Endothelial cell of umbilical vein (primary cell): Measurements from ENCODE around the gene CD300LB. TPM values are rescaled to one million over a fixed set of nuclear protein-coding genes. Genes with fewer than 3 reads are reported as not detected.

Source experiments
- BruUV-seq: library from RNA; stranded (reverse); fragments of 400-500 nt; replicated peaks from 2 replicates; lab custom pipeline; 2021; lab: Mats Ljungman, UMichigan
- CTCF ChIA-PET: fragments of 300-600, 350-600 bp; sonication (Branson Sonifier 250); formaldehyde crosslinking; loops from one replicate; lab custom pipeline; 2021; ENCODE audit warnings: antibody characterized with exemption, inconsistent platforms; lab: Charles Lee
- POLR2A ChIA-PET: fragments of 300-600, 350-600 bp; sonication (Branson Sonifier 250); formaldehyde crosslinking; loops from one replicate; lab custom pipeline; 2021; ENCODE audit warnings: antibody characterized with exemption, inconsistent platforms; lab: Charles Lee
- DNase-seq: peaks from one replicate; pipeline ENCODE4 v3.0.0-alpha.2; 2011; ENCODE audit warnings: low read depth, low spot score
- FAIRE-seq: peaks from 2 replicates; lab custom pipeline; 2011; peaks lifted over from hg19 to GRCh38; lab: Jason Lieb, UNC
- H2AFZ ChIP-seq: 2 replicates; pipeline ENCODE4 v1.6.0; 2012; ENCODE audit warnings: low read depth, low read length, control low read depth, inconsistent platforms
- H3K27ac ChIP-seq: 2 replicates; pipeline ENCODE4 v1.5.1; 2011; ENCODE audit warnings: low read depth, mild to moderate bottlenecking, control low read depth, low read length, moderate library complexity; ENCODE audit not compliant: insufficient read depth
- H3K27me3 ChIP-seq, 2 experiments: 2 replicates each; pipeline versions ENCODE4 v1.6.0 to v1.6.1; 2011; ENCODE audit warnings: low read length in 2 of 2, mixed read lengths in 1 of 2; ENCODE audit not compliant: control insufficient read depth in 2 of 2, insufficient read depth in 2 of 2
- H3K36me3 ChIP-seq, 2 experiments: 2 replicates in 1 of 2; 3 replicates in 1 of 2; pipeline ENCODE4 v1.5.1; 2011; ENCODE audit warnings: low read length in 2 of 2, mild to moderate bottlenecking in 1 of 2, moderate library complexity in 1 of 2; ENCODE audit not compliant: control insufficient read depth in 2 of 2, insufficient read depth in 2 of 2; ENCODE audit errors: extremely low read depth in 1 of 2
- H3K4me1 ChIP-seq: 3 replicates; pipeline ENCODE4 v1.5.1; 2011; ENCODE audit warnings: mild to moderate bottlenecking, low read length; ENCODE audit not compliant: control insufficient read depth, insufficient read depth; ENCODE audit errors: extremely low read depth
- H3K4me2 ChIP-seq: 2 replicates; pipeline ENCODE4 v1.6.1; 2011; ENCODE audit warnings: low read length, control low read depth, mixed read lengths; ENCODE audit not compliant: insufficient read depth
- H3K4me3 ChIP-seq, 3 experiments: fragments of 200-600 bp in 1 of 3; sonication (generic), shearing (Covaris generic) in 1 of 3; replicated peaks in 1 of 3; 2 replicates each; pipeline ENCODE4 v1.5.1; 2011 to 2016; ENCODE audit warnings: control low read depth in 3 of 3, low read length in 3 of 3, mild to moderate bottlenecking in 2 of 3, inconsistent platforms in 1 of 3, low read depth in 1 of 3, moderate library complexity in 1 of 3; ENCODE audit not compliant: insufficient read depth in 1 of 3
- H3K79me2 ChIP-seq: 2 replicates; pipeline ENCODE4 v1.6.0; 2012; ENCODE audit warnings: low read length, inconsistent platforms; ENCODE audit not compliant: control insufficient read depth, insufficient read depth
- H3K9ac ChIP-seq: replicated peaks from 2 replicates; pipeline ENCODE3; 2011; ENCODE audit warnings: low read length, control low read depth; ENCODE audit not compliant: insufficient read depth; ENCODE audit errors: extremely low read depth
- H3K9me1 ChIP-seq: replicated peaks from 3 replicates; pipeline ENCODE4 v1.6.0; 2011; ENCODE audit warnings: mild to moderate bottlenecking, low read length; ENCODE audit not compliant: control insufficient read depth, insufficient read depth; ENCODE audit errors: extremely low read depth
- H3K9me3 ChIP-seq: replicated peaks from 2 replicates; pipeline ENCODE4 v1.5.1; 2012; ENCODE audit warnings: low read length, inconsistent platforms; ENCODE audit not compliant: control insufficient read depth, insufficient read depth
- H4K20me1 ChIP-seq: replicated peaks from 2 replicates; pipeline ENCODE3; 2011; ENCODE audit warnings: mild to moderate bottlenecking, low read length; ENCODE audit not compliant: control insufficient read depth, insufficient read depth; ENCODE audit errors: extremely low read depth
- CTCF ChIP-seq, 2 donors: IDR thresholded peaks; 1 replicate in 1 of 2; 2 replicates in 1 of 2; pipeline ENCODE4 v1.5.1; 2011; ENCODE audit warnings: low read length in 2 of 2, mild to moderate bottlenecking in 2 of 2, moderate library complexity in 2 of 2, control low read depth in 1 of 2, inconsistent platforms in 1 of 2, low read depth in 1 of 2; ENCODE audit not compliant: insufficient read depth in 1 of 2; ENCODE audit errors: extremely low read depth in 1 of 2
- EZH2 ChIP-seq: IDR thresholded peaks from 2 replicates; pipeline ENCODE4 v1.6.1; 2012; ENCODE audit warnings: borderline replicate concordance, low read depth, mild to moderate bottlenecking, moderate library complexity, low read length, inconsistent platforms; ENCODE audit not compliant: severe bottlenecking
- FOS ChIP-seq: IDR thresholded peaks from 2 replicates; pipeline ENCODE4 v1.6.1; 2011; ENCODE audit warnings: mild to moderate bottlenecking, low read length, moderate library complexity, borderline replicate concordance; ENCODE audit not compliant: insufficient read depth
- GATA2 ChIP-seq: IDR thresholded peaks from 2 replicates; pipeline ENCODE4 v1.7.0; 2011; ENCODE audit warnings: low read depth, mild to moderate bottlenecking, moderate library complexity, mixed read lengths, low read length; ENCODE audit not compliant: insufficient read length, insufficient read depth
- JUN ChIP-seq: IDR thresholded peaks from 2 replicates; pipeline ENCODE4 v1.6.1; 2011; ENCODE audit warnings: borderline replicate concordance, low read depth; ENCODE audit not compliant: insufficient read length, insufficient read depth
- MYC ChIP-seq: IDR thresholded peaks from one replicate; pipeline ENCODE4 v1.6.1; 2011; ENCODE audit warnings: mild to moderate bottlenecking, low read depth, low read length
- POLR2A ChIP-seq: IDR thresholded peaks from 2 replicates; pipeline ENCODE4 v1.6.1; 2012; ENCODE audit warnings: low read depth, mild to moderate bottlenecking, control low read depth, low read length
- POLR2AphosphoS5 ChIP-seq: IDR thresholded peaks from 2 replicates; pipeline ENCODE4 v1.6.1; 2012; ENCODE audit warnings: low read depth, mild to moderate bottlenecking, control low read depth, low read length, moderate library complexity; ENCODE audit not compliant: insufficient read depth
- dilution Hi-C: fragments of 300-500 bp; cut with MboI; formaldehyde crosslinking; loops from one replicate; pipeline ENCODE4 v1.15.0; 2019; ENCODE audit warnings: low sequenced_read_pairs; ENCODE audit not compliant: extremely low pct_ligation_motif_present
- intact Hi-C: fragments of 100-400 bp; cut with micrococcal nuclease; formaldehyde crosslinking; loops from one replicate; pipeline ENCODE4 v1.10.0; 2022
- polyA plus RNA-seq, 4 experiments: library from polyadenylated mRNA; depleted of rRNA in 3 of 4; stranded (reverse) in 3 of 4; unstranded in 1 of 4; fragments of >200 nt; gene quantifications; 2 replicates each; pipeline versions ENCODE4 v1.2.1 to v1.2.3, GENCODE V29; 2011 to 2012; ENCODE audit warnings: missing spikeins in 1 of 4
- total RNA-seq: library from RNA; stranded (reverse); gene quantifications from 2 replicates; pipeline ENCODE4 v1.2.3, GENCODE V29; 2021
- TF ChIP-seq, protein P1 (sequence below): IDR thresholded peaks from 2 replicates; pipeline ENCODE4 v1.6.1; 2011; ENCODE audit not compliant: insufficient read depth, insufficient read length

Gene CD300LB
- total and polyA plus RNA-seq, 2 donors (not counting 3 experiments of a cell fraction or from before 2014, with no cell fraction given) = not detected

GRCh38 chr17:74543891-74544760 lies 12.9 kb upstream of the CD300LB start:
- H3K9ac ChIP-seq = no peak overlapping the region
- dilution Hi-C loops = no loop called here
- FAIRE-seq = no peak
- H3K36me3 ChIP-seq = no peaks in the 10 kb centered on the region
- no peak for DNase-seq
- intact Hi-C loops = no loop called here
- H3K4me2 ChIP-seq = no peak overlapping the region
- H3K9me3 ChIP-seq = no peaks in the 10 kb centered on the region
- no TSS peak for BruUV-seq
- H2AFZ ChIP-seq = no peak overlapping the region
- H3K9me1 ChIP-seq = no peaks in the 10 kb centered on the region
- no peak overlapping the region for H3K4me3 ChIP-seq
- H3K4me1 ChIP-seq = no peaks in the 10 kb centered on the region
- CTCF ChIA-PET = no interaction called here
- H3K27me3 ChIP-seq = no peaks in the 10 kb centered on the region
- POLR2A ChIA-PET = no interaction called here
- H4K20me1 ChIP-seq = no peaks in the 10 kb centered on the region
- TF ChIP-seq, protein P1, sequence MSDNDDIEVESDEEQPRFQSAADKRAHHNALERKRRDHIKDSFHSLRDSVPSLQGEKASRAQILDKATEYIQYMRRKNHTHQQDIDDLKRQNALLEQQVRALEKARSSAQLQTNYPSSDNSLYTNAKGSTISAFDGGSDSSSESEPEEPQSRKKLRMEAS = no peak
- TF ChIP-seq POLR2AphosphoS5 = no peak
- TF ChIP-seq FOS = no peak
- no peak for TF ChIP-seq CTCF (IDR thresholded peaks at IDR 0.05; ENCODE audit: extremely low read depth in 1 of 2, insufficient read depth in 1 of 2, low read depth in 1 of 2, low read length in 2 of 2)
- TF ChIP-seq EZH2 = no peak
- TF ChIP-seq GATA2 = no peak
- no peak for TF ChIP-seq JUN
- no peak for TF ChIP-seq POLR2A
- no peak for TF ChIP-seq MYC
- H3K27ac ChIP-seq = no peak overlapping the region
- no peaks in the 10 kb centered on the region for H3K79me2 ChIP-seq
